K562 (cell line): ENCODE results near the gene CFAP58. TPM values are rescaled to one million over a fixed set of nuclear protein-coding genes. Genes with fewer than 3 reads are reported as not detected.
A peak's percentile ranks its signal among the peaks of the same experiment; 100 is the strongest.

Experiments used
- ATAC-seq: fragments of 200-7000 bp; cut with Tn5 transposase; 3 replicates; pipeline ENCODE4 v1.9.1; 2020; ENCODE audit warnings: moderate library complexity
- BruUV-seq: library from RNA; stranded (reverse); fragments of 400-500 nt; replicated peaks from 2 replicates; lab custom pipeline; 2021; lab: Mats Ljungman, UMichigan
- CTCF ChIA-PET: fragments of 300-600 bp; formaldehyde crosslinking; extraction: SDS; loops from one replicate; lab custom pipeline; 2021; ENCODE audit warnings: low intra/inter-chr PET ratio; lab: Yijun Ruan, JAX
- POLR2A ChIA-PET: fragments of 300-600, 350-650 bp; sonication (Branson Sonifier 250); formaldehyde crosslinking; extraction: SDS; loops from one replicate; lab custom pipeline; 2021; ENCODE audit warnings: antibody characterized with exemption, inconsistent platforms; lab: Yijun Ruan, JAX
- DNase-seq, 4 experiments: peaks; one replicate each; pipeline versions ENCODE4 v3.0.0 to v3.0.0-alpha.2; 2011 to 2018; ENCODE audit warnings: low spot score in 3 of 4, mixed read lengths in 3 of 4; ENCODE audit errors: extremely low read depth in 1 of 4
- FAIRE-seq: peaks from 2 replicates; lab custom pipeline; 2011; peaks lifted over from hg19 to GRCh38; lab: Jason Lieb, UNC
- H2AFZ ChIP-seq: 2 replicates; pipeline ENCODE4 v1.6.0; 2011; ENCODE audit warnings: low read depth, low read length, control low read depth, inconsistent platforms
- H3K27ac ChIP-seq: fragments of 200-600 bp; 3 replicates; pipeline ENCODE4 v1.8.0; 2011; ENCODE audit warnings: low read depth, mild to moderate bottlenecking, control low read depth, inconsistent platforms, low read length, moderate library complexity, mixed read lengths; ENCODE audit errors: extremely low read depth
- H3K27me3 ChIP-seq, 2 experiments: fragments of 300-600 bp in 1 of 2; 2 replicates in 1 of 2; 3 replicates in 1 of 2; pipeline versions ENCODE4 v1.6.0 to v1.8.0; 2011; ENCODE audit warnings: inconsistent platforms in 2 of 2, low read length in 2 of 2, mild to moderate bottlenecking in 1 of 2, mixed read lengths in 1 of 2, moderate library complexity in 1 of 2; ENCODE audit not compliant: control insufficient read depth in 2 of 2, insufficient read depth in 2 of 2
- H3K36me3 ChIP-seq: fragments of 300-600 bp; 3 replicates; pipeline ENCODE4 v1.8.0; 2011; ENCODE audit warnings: mild to moderate bottlenecking, low read length, inconsistent platforms; ENCODE audit not compliant: control insufficient read depth, insufficient read depth
- H3K4me1 ChIP-seq, 2 experiments: fragments of 200-600 bp in 1 of 2; replicated peaks in 1 of 2; 2 replicates in 1 of 2; 3 replicates in 1 of 2; pipeline versions ENCODE4 v1.5.1 to v1.8.0; 2011; ENCODE audit warnings: inconsistent platforms in 2 of 2, low read length in 2 of 2, mild to moderate bottlenecking in 1 of 2, mixed read lengths in 1 of 2, moderate library complexity in 1 of 2; ENCODE audit not compliant: control insufficient read depth in 2 of 2, insufficient read depth in 2 of 2
- H3K4me2 ChIP-seq: 2 replicates; pipeline ENCODE4 v1.6.1; 2011; ENCODE audit warnings: low read length, control low read depth, inconsistent platforms, mixed read lengths; ENCODE audit not compliant: insufficient read depth
- H3K4me3 ChIP-seq: fragments of 200-600 bp; sonication (generic), shearing (Covaris generic); 2 replicates; pipeline ENCODE4 v1.5.1; 2016; ENCODE audit warnings: control low read depth, inconsistent platforms
- H3K79me2 ChIP-seq: fragments of 200-600 bp; 3 replicates; pipeline ENCODE4 v1.8.0; 2011; ENCODE audit warnings: low read length, inconsistent platforms; ENCODE audit not compliant: control insufficient read depth, insufficient read depth
- H3K9ac ChIP-seq, 2 experiments: 2 replicates each; pipeline versions ENCODE4 v1.6.0 to v1.6.1; 2011; ENCODE audit warnings: low read depth in 2 of 2, low read length in 2 of 2, control low read depth in 1 of 2, inconsistent platforms in 1 of 2, mild to moderate bottlenecking in 1 of 2, mixed read lengths in 1 of 2; ENCODE audit not compliant: insufficient read depth in 1 of 2
- H3K9me1 ChIP-seq: one replicate; pipeline ENCODE4 v1.6.0; 2011; ENCODE audit warnings: inconsistent platforms, mild to moderate bottlenecking, low read length, moderate library complexity; ENCODE audit not compliant: control insufficient read depth, insufficient read depth
- H3K9me3 ChIP-seq: replicated peaks from 2 replicates; pipeline ENCODE4 v1.5.1; 2011; ENCODE audit warnings: low read depth, low read length, inconsistent platforms; ENCODE audit not compliant: control insufficient read depth, insufficient read depth
- H4K20me1 ChIP-seq: replicated peaks from 2 replicates; pipeline ENCODE4 v1.6.1; 2011; ENCODE audit warnings: low read length, inconsistent platforms, mixed read lengths; ENCODE audit not compliant: control insufficient read depth, insufficient read depth
- HES1 ChIP-seq: fragments of 450-650 bp; IDR thresholded peaks from 2 replicates; pipeline ENCODE4 v1.6.1; 2016; ENCODE audit warnings: low read depth, mild to moderate bottlenecking, moderate library complexity
- NFIC ChIP-seq: fragments of 450-650 bp; IDR thresholded peaks from 2 replicates; pipeline ENCODE4 v1.6.1; 2017; ENCODE audit warnings: mild to moderate bottlenecking, inconsistent platforms
- POLR2A ChIP-seq: fragments of 450-650 bp; conservative IDR thresholded peaks from 2 replicates; pipeline ENCODE4 v1.6.1; 2016
- RBFOX2 ChIP-seq: fragments of 200-400 bp; formaldehyde crosslinking; IDR thresholded peaks from 2 replicates; pipeline ENCODE4 v1.6.1; 2017; ENCODE audit warnings: low read depth, mild to moderate bottlenecking, low read length, moderate library complexity
- WGBS: fragments of 100-300 bp; shearing (Covaris generic); methylation state at CpG from one replicate; pipeline ENCODE4 v1.1.6; 2016; ENCODE audit warnings: low coverage, mixed read lengths; ENCODE audit not compliant: insufficient coverage; ENCODE audit errors: missing lambda C conversion rate; 5-methylcytosine and 5-hydroxymethylcytosine counted together
- in situ Hi-C: fragments of 300-500 bp; cut with MboI; formaldehyde crosslinking; loops from 4 replicates; pipeline ENCODE4 v1.15.0; 2018; ENCODE audit warnings: inconsistent platforms, mixed read lengths
- intact Hi-C: fragments of 100-400 bp; cut with micrococcal nuclease; formaldehyde crosslinking; loops from 2 replicates; pipeline ENCODE4 v1.14.2; 2022
- polyA plus RNA-seq, 8 experiments: library from polyadenylated mRNA; depleted of rRNA in 4 of 8; stranded (reverse) in 5 of 8; unstranded in 3 of 8; fragments of >200 nt; fragmentation: Nextera tagmentation in 2 of 8; fragmentation: Illumina TruSeq in 1 of 8; extraction: Ambion mirVana in 2 of 8; extraction: Trizol in 1 of 8; gene quantifications; 2 replicates each; pipeline versions ENCODE4 v1.2.1 to v1.2.3, GENCODE V29; 2011 to 2014; ENCODE audit warnings: inconsistent platforms in 1 of 8, missing spikeins in 1 of 8
- total RNA-seq, 7 experiments: library from RNA; depleted of rRNA in 6 of 7; stranded (reverse); fragments of >200 nt in 6 of 7; fragmentation: Illumina TruSeq in 2 of 7; extraction: Trizol in 2 of 7; gene quantifications; 2 replicates each; pipeline versions ENCODE4 v1.2.1 to v1.2.3, GENCODE V29; 2011 to 2021; ENCODE audit warnings: low replicate concordance in 1 of 7

Gene CFAP58
- total and polyA plus RNA-seq, 9 of the 15 experiments (the other 6 are each of a cell fraction or from before 2014, with no cell fraction given), result 0.08 to 2.0 (median 0.71) TPM

GRCh38 chr10:104307576-104308438, 45.8 kb upstream of the CFAP58 start:
- CTCF ChIA-PET, result no interaction called here
- POLR2A ChIA-PET, result interaction anchor here (1.6 kb wide), 1 partner anchor 14 kb away, joined by 4 read pairs; no protein-coding TSS in a partner anchor
- no peak overlapping the region for H3K27ac ChIP-seq
- intact Hi-C loops (no loop called here), in situ Hi-C loops (no loop called here)
- no peaks in the 10 kb centered on the region; the same call in 1 of the 2 replicates for H3K9me3 ChIP-seq
- no peak overlapping the region for H3K9ac ChIP-seq
- peaks cover 32% of the 10 kb centered on the region; the same call in 2 of the 3 replicates for H3K36me3 ChIP-seq
- ATAC-seq (peak; percentile 15), DNase-seq (no peak), FAIRE-seq (no peak)
- no peak overlapping the region for H2AFZ ChIP-seq
- H4K20me1 ChIP-seq, result peaks cover 10% of the 10 kb centered on the region
- no peak overlapping the region for H3K4me3 ChIP-seq
- H3K27me3 ChIP-seq, result no peaks in the 10 kb centered on the region
- H3K4me1 ChIP-seq, result no peaks in the 10 kb centered on the region; a peak in 3 of 5 replicates
- H3K79me2 ChIP-seq, result peaks cover 8% of the 10 kb centered on the region
- H3K4me2 ChIP-seq, result no peak overlapping the region
- no peaks in the 10 kb centered on the region for H3K9me1 ChIP-seq
- TF ChIP-seq POLR2A (peak; percentile 50), HES1 (no peak), RBFOX2 (no peak), NFIC (0 out of 2 replicates have a peak, but pooled peaks have one; percentile 4)
- 59% methylated on average over 6 of the region's 10 CpGs for WGBS
- no TSS peak for BruUV-seq
